ENCODE results near the gene ACSBG1. TPM values are rescaled to one million over a fixed set of nuclear protein-coding genes. Genes with fewer than 3 reads are reported as not detected.

ACSBG1 gene
- total and polyA plus RNA-seq, 2 donors (not counting 1 experiment from before 2014, with no cell fraction given): not detected

DNA sequence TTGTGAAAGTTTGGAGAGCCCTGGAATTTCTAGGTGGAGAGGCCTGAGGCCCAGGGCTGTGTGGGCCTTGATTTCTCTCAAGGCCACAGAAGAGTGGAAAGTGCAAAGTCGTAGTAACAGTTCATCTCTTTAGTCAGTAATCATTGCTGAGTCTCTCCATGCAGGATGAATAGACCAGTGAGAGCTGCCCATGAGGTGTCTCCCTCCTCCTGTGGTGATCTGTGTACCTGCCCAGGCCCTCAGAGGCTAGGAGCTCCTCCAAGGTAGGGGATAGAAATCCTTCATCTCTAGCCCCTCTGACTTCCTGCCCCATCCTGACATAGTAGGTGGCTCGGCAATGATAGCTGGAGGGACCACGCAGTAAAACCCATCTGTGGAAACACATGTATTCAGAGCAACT is 92.0 kb downstream of the ACSBG1 start:
- no peak for TF ChIP-seq EZH2 (IDR thresholded peaks at IDR 0.05; ENCODE audit: low read length, missing control alignments)
- TF ChIP-seq, protein P1, sequence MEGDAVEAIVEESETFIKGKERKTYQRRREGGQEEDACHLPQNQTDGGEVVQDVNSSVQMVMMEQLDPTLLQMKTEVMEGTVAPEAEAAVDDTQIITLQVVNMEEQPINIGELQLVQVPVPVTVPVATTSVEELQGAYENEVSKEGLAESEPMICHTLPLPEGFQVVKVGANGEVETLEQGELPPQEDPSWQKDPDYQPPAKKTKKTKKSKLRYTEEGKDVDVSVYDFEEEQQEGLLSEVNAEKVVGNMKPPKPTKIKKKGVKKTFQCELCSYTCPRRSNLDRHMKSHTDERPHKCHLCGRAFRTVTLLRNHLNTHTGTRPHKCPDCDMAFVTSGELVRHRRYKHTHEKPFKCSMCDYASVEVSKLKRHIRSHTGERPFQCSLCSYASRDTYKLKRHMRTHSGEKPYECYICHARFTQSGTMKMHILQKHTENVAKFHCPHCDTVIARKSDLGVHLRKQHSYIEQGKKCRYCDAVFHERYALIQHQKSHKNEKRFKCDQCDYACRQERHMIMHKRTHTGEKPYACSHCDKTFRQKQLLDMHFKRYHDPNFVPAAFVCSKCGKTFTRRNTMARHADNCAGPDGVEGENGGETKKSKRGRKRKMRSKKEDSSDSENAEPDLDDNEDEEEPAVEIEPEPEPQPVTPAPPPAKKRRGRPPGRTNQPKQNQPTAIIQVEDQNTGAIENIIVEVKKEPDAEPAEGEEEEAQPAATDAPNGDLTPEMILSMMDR (conservative IDR thresholded peaks at IDR 0.05 in 1 of 2, IDR thresholded peaks at IDR 0.05 in 1 of 2; ENCODE audit: low read depth in 1 of 2, low read length in 2 of 2): no peak
- H3K4me3 ChIP-seq (replicated peaks in 1 of 4; ENCODE audit: control extremely low read depth in 1 of 4, insufficient read depth in 1 of 4, low read depth in 3 of 4, low read length in 4 of 4): no peak overlapping the region
- no peak overlapping the region for H2AFZ ChIP-seq (ENCODE audit: low read length)
- no peaks in the 10 kb centered on the region for H3K36me3 ChIP-seq (ENCODE audit: control insufficient read depth, insufficient read depth, low read length)
- no peaks in the 10 kb centered on the region for H4K20me1 ChIP-seq (ENCODE audit: control insufficient read depth, extremely low read depth, insufficient read depth, low read length)
- no peaks in the 10 kb centered on the region for H3K9me3 ChIP-seq (ENCODE audit: control insufficient read depth, insufficient read depth, low read depth, low read length)
- H3K9ac ChIP-seq (ENCODE audit: insufficient read depth, low read length): no peak overlapping the region
- no peak for DNase-seq (ENCODE audit: low read depth in 2 of 2)
- H3K27me3 ChIP-seq (ENCODE audit: control insufficient read depth, insufficient read depth, low read length): no peaks in the 10 kb centered on the region
- no peaks in the 10 kb centered on the region for H3K4me1 ChIP-seq (ENCODE audit: control insufficient read depth, extremely low read depth, insufficient read depth, low read length)
- no peak overlapping the region for H3K27ac ChIP-seq (ENCODE audit: insufficient read depth, low read length)
- H3K4me2 ChIP-seq (ENCODE audit: extremely low read depth, insufficient read depth, low read length): no peak overlapping the region
- H3K79me2 ChIP-seq (ENCODE audit: control insufficient read depth, insufficient read depth, low read length): no peaks in the 10 kb centered on the region

DNA sequence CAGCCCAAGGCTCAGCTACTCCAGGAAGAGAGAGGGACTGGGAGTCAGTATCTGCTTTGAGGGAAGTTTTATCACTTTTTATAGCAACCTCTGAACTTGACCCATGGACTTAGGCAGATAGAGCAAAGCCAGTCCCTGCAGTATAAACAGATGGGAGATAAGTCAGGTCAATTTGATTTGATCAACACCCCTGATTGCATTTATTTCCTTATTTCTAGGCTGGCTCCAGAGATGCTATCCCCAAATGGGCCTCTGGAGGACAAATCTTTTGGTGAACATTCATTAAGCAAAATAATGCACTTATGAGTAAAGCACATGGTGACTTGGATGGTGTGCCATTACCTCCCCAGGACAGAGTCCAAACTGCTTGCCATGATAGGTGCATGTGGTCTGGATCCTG is 94.1 kb downstream of the ACSBG1 start:
- H4K20me1 ChIP-seq (ENCODE audit: control insufficient read depth, extremely low read depth, insufficient read depth, low read length): no peaks in the 10 kb centered on the region
- no peak for DNase-seq (ENCODE audit: low read depth in 2 of 2)
- H3K9me3 ChIP-seq (ENCODE audit: control insufficient read depth, insufficient read depth, low read depth, low read length): no peaks in the 10 kb centered on the region
- H3K4me2 ChIP-seq (ENCODE audit: extremely low read depth, insufficient read depth, low read length): no peak overlapping the region
- TF ChIP-seq EZH2 (IDR thresholded peaks at IDR 0.05; ENCODE audit: low read length, missing control alignments): no peak
- TF ChIP-seq, protein P1 (conservative IDR thresholded peaks at IDR 0.05 in 1 of 2, IDR thresholded peaks at IDR 0.05 in 1 of 2; ENCODE audit: low read depth in 1 of 2, low read length in 2 of 2): no peak
- H3K9ac ChIP-seq (ENCODE audit: insufficient read depth, low read length): no peak overlapping the region
- no peaks in the 10 kb centered on the region for H3K36me3 ChIP-seq (ENCODE audit: control insufficient read depth, insufficient read depth, low read length)
- no peak overlapping the region for H3K27ac ChIP-seq (ENCODE audit: insufficient read depth, low read length)
- H2AFZ ChIP-seq (ENCODE audit: low read length): no peak overlapping the region
- no peaks in the 10 kb centered on the region for H3K79me2 ChIP-seq (ENCODE audit: control insufficient read depth, insufficient read depth, low read length)
- no peaks in the 10 kb centered on the region for H3K27me3 ChIP-seq (ENCODE audit: control insufficient read depth, insufficient read depth, low read length)
- H3K4me1 ChIP-seq (ENCODE audit: control insufficient read depth, extremely low read depth, insufficient read depth, low read length): no peaks in the 10 kb centered on the region
- H3K4me3 ChIP-seq (replicated peaks in 1 of 4; ENCODE audit: control extremely low read depth in 1 of 4, insufficient read depth in 1 of 4, low read depth in 3 of 4, low read length in 4 of 4): no peak overlapping the region

DNA sequence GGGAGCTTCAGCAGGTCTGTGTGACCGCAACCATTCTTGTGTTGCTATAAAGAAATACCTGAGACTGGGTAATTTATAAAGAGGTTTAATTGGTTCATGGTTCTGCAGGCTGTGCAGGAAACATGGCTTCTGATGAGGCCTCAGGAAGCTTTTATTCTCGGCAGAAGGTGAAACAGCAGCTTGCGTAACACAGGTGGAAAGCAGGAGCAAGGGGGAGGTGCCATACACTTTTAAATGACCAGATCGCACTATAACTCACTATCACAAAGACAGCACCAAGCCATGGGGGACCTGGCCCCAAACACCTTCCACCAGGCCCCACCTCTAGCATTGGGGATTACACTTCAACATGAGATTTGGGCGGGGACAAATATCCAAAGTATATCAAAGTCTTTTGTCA is 94.8 kb downstream of the ACSBG1 start:
- no peak for DNase-seq (ENCODE audit: low read depth in 2 of 2)
- Histone ChIP-seq H3K4me2 (ENCODE audit: extremely low read depth, insufficient read depth, low read length) (no peak overlapping the region), H4K20me1 (ENCODE audit: control insufficient read depth, extremely low read depth, insufficient read depth, low read length) (no peaks in the 10 kb centered on the region), H3K9me3 (ENCODE audit: control insufficient read depth, insufficient read depth, low read depth, low read length) (no peaks in the 10 kb centered on the region), H3K27ac (ENCODE audit: insufficient read depth, low read length) (no peak overlapping the region), H3K27me3 (ENCODE audit: control insufficient read depth, insufficient read depth, low read length) (no peaks in the 10 kb centered on the region), H2AFZ (ENCODE audit: low read length) (no peak overlapping the region), H3K4me3 (replicated peaks in 1 of 4; ENCODE audit: control extremely low read depth in 1 of 4, insufficient read depth in 1 of 4, low read depth in 3 of 4, low read length in 4 of 4) (no peak overlapping the region), H3K79me2 (ENCODE audit: control insufficient read depth, insufficient read depth, low read length) (no peaks in the 10 kb centered on the region), H3K4me1 (ENCODE audit: control insufficient read depth, extremely low read depth, insufficient read depth, low read length) (no peaks in the 10 kb centered on the region), H3K9ac (ENCODE audit: insufficient read depth, low read length) (no peak overlapping the region), H3K36me3 (ENCODE audit: control insufficient read depth, insufficient read depth, low read length) (no peaks in the 10 kb centered on the region)
- no peak for TF ChIP-seq EZH2 (IDR thresholded peaks at IDR 0.05; ENCODE audit: low read length, missing control alignments)
- TF ChIP-seq, protein P1 (conservative IDR thresholded peaks at IDR 0.05 in 1 of 2, IDR thresholded peaks at IDR 0.05 in 1 of 2; ENCODE audit: low read depth in 1 of 2, low read length in 2 of 2): no peak

All from fibroblast of lung (primary cell).